ENCODE results near the gene EBLN2. TPM values are rescaled to one million over a fixed set of nuclear protein-coding genes. Genes with fewer than 3 reads are reported as not detected.

EBLN2 gene
- 0.79 and 1.1 TPM in 2 replicates for total RNA-seq (2014; rRNA removed; shearing (Covaris generic); ENCODE audit: low replicate concordance)

- no peaks in the 10 kb centered on the region for H3K9me3 ChIP-seq
- H3K27me3 ChIP-seq = no peaks in the 10 kb centered on the region
- H3K36me3 ChIP-seq = peaks cover 22% of the 10 kb centered on the region
- DNase-seq = no peak
- no peak within 1 kb of the TSS for H3K4me3 ChIP-seq
Observed at GRCh38 chr3:73061416-73061815, at the start of gene EBLN2. Gene EBLN2, plus strand, starts transcription at chr3:73061659. Its CDS starts 423 bp downstream, at chr3:73062082.

DNA sequence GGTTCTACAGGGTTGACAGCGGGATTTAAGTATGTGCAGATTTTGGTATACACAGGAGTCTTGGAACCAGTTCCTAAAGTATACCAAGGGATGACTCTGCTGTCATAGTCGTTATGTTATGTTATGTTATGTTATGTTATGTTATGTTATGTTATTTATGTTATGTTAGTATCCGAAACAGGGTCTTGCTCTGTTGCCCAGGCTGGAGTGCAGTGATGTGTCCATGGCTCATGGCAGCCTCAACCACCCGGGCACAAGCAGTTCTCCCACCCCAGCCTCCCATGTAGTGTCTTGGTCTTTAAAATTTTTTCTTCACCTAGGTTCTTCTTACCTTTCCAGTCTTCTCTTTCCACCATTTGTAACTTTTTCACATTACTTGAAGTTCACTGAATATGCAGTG, 43.2 kb upstream of the EBLN2 start:
- no peaks in the 10 kb centered on the region for H3K36me3 ChIP-seq
- H3K9me3 ChIP-seq = no peaks in the 10 kb centered on the region
- no peaks in the 10 kb centered on the region for H3K27me3 ChIP-seq
- no peak overlapping the region for H3K4me3 ChIP-seq
- DNase-seq = no peak

DNA sequence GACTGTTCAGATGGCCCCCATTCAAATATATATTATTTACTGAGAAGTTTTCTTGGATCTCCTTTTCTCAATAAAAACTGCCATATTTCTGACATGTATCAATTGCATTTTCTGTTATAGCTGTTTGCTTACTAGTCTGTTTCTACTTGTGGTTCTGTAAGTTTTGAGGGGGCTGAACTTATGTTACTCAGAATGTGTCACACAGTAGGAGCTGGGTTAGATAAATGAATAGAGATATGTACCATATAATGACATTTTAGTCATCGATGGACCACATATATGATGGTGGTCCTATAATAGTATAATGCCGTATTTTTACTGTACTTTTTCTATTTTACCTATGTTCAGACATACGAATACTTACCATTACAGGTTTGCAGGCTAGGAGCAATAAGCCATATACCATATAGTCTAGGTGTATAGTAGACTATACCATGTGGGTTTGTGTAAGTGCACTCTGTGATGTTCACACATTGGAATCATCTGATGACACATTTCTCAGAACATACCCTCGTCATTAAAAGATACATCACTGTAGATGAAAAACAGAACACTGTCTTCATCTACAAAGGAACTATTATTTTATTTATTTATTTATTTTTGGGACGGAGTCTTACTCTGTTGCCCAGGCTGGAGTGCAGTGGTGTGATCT, 42.5 kb upstream of the EBLN2 start:
- Histone ChIP-seq H3K36me3 (no peaks in the 10 kb centered on the region), H3K27me3 (no peaks in the 10 kb centered on the region), H3K4me3 (no peak overlapping the region), H3K9me3 (no peaks in the 10 kb centered on the region)
- no peak for DNase-seq

DNA sequence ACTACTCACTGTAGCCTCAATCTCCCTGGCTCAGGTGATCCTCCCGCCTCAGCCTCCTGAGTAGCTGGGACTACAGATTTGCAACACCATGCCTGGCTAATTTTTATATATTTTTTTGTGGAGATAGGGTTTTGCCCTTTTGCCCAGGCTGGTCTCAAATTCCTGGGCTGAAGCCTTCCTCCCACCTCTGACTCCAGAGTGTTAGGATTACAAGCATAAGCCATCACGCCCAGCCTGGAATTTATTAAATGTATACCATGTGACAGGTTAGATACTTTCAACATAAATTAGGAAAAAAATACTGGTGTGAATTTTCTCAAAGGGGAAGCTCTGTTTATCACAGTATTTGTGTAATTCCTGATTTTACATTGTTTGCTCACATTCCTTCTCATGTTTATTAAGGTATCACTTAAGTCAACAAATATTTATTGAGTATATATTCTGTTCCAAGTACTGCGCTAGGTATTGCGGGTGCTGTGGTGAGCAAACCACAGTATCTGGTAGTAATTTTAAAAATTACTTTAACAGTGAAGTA, 40.1 kb upstream of the EBLN2 start:
- DNase-seq = no peak

DNA sequence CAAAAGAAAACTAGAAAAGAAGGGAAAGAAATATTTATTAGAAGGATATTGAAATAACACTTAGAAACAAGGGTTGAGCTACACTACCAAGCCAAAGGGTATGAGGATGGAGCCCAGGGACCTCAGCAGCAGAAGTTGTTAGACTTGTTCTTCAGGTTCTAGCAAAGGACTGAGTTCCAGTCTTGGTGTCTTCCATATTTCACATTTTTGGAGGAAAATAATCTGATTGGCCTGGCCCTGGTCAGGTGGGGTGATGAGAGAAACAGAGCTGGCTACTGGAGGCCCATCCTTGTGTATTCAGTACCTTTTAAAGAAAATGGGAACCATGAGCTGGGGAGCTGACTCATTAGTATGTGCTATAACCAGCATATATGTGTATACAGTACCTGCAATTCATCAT, 36.6 kb upstream of the EBLN2 start:
- no peaks in the 10 kb centered on the region for H3K9me3 ChIP-seq
- H3K27me3 ChIP-seq = no peaks in the 10 kb centered on the region
- no peak overlapping the region for H3K4me3 ChIP-seq
- no peaks in the 10 kb centered on the region; the same call in 1 of the 2 replicates for H3K36me3 ChIP-seq
- no peak for DNase-seq

More for the DNA sequence above, 40.1 kb upstream of the EBLN2 start:
- Histone ChIP-seq H3K9me3 (no peaks in the 10 kb centered on the region), H3K36me3 (no peaks in the 10 kb centered on the region), H3K4me3 (no peak overlapping the region), H3K27me3 (no peaks in the 10 kb centered on the region)

- H3K9me3 ChIP-seq = no peaks in the 10 kb centered on the region
- no peak for DNase-seq
- no peaks in the 10 kb centered on the region for H3K27me3 ChIP-seq
- no peak overlapping the region for H3K4me3 ChIP-seq
- no peaks in the 10 kb centered on the region; the same call in 1 of the 2 replicates for H3K36me3 ChIP-seq
Observed at GRCh38 chr3:73026111-73026759, 35.2 kb upstream of the EBLN2 start.

DNA sequence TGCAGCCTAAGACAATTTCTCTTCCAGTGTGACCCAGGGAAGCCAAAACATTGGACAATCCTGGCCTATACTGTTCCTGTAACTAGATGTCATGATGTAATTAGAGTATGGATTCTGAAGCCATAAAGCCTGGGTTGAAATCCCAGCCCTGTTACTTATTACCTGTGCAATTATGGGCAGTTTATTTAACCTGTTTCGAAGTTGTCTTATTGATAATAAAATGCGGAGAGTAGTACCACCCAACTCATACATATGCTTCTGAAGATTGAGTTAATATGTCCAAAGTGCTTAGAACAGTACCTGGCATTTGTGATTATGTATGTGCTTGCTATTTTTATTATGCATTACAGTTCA, 34.7 kb upstream of the EBLN2 start:
- no peaks in the 10 kb centered on the region for H3K9me3 ChIP-seq
- no peak for DNase-seq
- no peaks in the 10 kb centered on the region for H3K27me3 ChIP-seq
- H3K36me3 ChIP-seq = no peaks in the 10 kb centered on the region; the same call in 1 of the 2 replicates
- no peak overlapping the region for H3K4me3 ChIP-seq

DNA sequence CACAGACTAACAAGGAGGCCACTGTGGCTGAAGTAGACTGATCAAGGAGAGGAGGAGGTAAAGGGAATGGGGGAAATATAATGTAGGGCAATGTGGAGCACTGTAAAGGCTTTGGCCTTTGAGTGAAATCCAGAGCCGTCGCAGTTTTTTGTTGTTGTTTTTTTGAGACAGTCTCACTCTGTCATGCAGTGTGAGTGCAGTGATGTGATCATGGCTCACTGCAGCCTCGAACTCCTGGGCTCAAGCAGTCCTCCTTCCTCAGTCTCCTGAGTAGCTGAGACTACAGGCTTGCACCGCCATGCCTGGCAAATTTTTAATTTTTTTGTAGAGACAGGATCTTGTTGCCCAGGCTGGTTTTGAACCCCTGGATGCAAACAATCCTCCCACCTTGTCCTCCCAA, 32.7 kb upstream of the EBLN2 start:
- H3K27me3 ChIP-seq = no peaks in the 10 kb centered on the region
- H3K36me3 ChIP-seq = no peaks in the 10 kb centered on the region; the same call in 1 of the 2 replicates
- no peaks in the 10 kb centered on the region for H3K9me3 ChIP-seq
- H3K4me3 ChIP-seq = no peak overlapping the region
- no peak for DNase-seq

DNA sequence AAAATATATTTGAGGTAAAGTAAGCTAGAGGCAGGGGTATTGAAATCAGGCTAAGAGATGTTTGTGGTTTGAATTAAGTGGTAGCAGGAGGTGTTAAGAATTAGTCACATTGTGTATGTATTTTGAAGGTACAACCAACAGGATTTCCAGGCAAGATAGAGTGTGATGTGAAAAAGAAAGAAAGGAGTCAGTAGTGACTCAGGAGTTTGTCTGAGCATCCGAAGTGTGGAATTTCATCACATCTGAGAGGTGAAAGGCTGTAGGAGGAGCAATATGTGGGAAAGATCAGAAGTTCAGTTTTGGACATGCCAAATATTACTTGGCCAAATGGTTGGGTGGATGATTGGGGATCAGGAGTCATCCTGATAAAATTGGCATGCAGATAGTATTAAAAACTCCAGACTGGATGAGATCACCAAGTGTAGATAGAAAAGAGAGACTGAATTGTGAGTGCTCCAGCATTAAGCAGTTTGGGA, 32.1 kb upstream of the EBLN2 start:
- H3K4me3 ChIP-seq = no peak overlapping the region

DNA sequence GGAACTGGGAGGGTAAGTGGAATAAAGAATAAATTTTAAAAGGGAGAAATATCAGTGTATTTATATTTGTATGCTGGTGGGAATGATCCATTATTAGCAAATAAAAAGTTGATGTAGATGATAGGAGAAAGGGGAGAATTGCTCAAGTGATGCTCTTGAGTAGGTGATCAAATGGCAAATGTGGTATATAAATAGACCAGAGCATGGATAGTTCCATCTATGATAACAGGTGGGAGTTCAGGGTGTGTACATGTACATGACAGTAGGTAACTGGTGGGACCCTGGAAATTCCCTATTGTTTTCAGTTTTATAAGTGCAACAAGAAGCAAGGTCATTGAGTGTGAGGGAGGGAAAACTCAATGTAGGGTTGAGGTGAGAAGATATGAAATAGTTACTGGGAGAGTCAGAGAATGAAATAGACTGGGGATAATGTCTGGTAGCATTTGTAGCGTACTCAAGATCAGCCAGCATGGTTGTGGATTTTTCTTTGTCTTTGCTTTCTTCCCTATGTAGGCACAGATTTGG, 31.3 kb upstream of the EBLN2 start:
- no peak for DNase-seq
- no peak overlapping the region for H3K4me3 ChIP-seq
- no peaks in the 10 kb centered on the region for H3K27me3 ChIP-seq
- no peaks in the 10 kb centered on the region for H3K9me3 ChIP-seq
- H3K36me3 ChIP-seq = peaks cover 2% of the 10 kb centered on the region

More for the DNA sequence above, 32.1 kb upstream of the EBLN2 start:
- DNase-seq = peak; percentile 45
- H3K27me3 ChIP-seq = no peaks in the 10 kb centered on the region
- H3K36me3 ChIP-seq = no peaks in the 10 kb centered on the region; the same call in 1 of the 2 replicates
- no peaks in the 10 kb centered on the region for H3K9me3 ChIP-seq

- H3K36me3 ChIP-seq = peaks cover 3% of the 10 kb centered on the region
- H3K9me3 ChIP-seq = no peaks in the 10 kb centered on the region
- no peak for DNase-seq
- H3K4me3 ChIP-seq = no peak overlapping the region
- no peaks in the 10 kb centered on the region for H3K27me3 ChIP-seq
Observed at GRCh38 chr3:73031573-73032103, 29.8 kb upstream of the EBLN2 start.

GRCh38 chr3:73036694-73037591, 24.5 kb upstream of the EBLN2 start:
- H3K27me3 ChIP-seq = no peaks in the 10 kb centered on the region
- no peak overlapping the region for H3K4me3 ChIP-seq
- no peak for DNase-seq
- peaks cover 4% of the 10 kb centered on the region; the same call in 1 of the 2 replicates for H3K36me3 ChIP-seq
- no peaks in the 10 kb centered on the region for H3K9me3 ChIP-seq

DNA sequence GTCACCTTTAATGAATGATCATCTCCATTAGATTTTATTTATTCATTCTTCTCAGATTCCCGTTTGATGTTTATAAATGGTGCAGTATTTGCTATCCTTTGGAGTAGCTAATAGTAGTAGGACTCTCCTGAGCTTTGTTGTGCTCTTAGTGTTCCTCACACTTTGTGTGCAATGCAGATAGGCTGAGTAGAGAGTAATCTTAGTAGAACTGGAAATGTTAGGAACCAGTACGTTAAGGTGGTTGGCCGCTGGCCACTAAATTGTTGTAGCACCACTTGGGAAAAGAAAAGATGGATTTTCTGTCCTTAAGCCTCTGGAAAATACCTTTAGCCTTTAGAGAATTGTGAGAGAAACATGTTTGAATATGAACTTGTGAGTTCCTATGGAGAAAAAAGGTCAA, 19.9 kb upstream of the EBLN2 start:
- no peak for DNase-seq
- H3K4me3 ChIP-seq = no peak overlapping the region

GRCh38 chr3:73043414-73043813, 18.0 kb upstream of the EBLN2 start:
- no peak for DNase-seq
- H3K36me3 ChIP-seq = peaks cover 2% of the 10 kb centered on the region; the same call in 1 of the 2 replicates
- no peaks in the 10 kb centered on the region for H3K27me3 ChIP-seq
- no peak overlapping the region for H3K4me3 ChIP-seq
- H3K9me3 ChIP-seq = no peaks in the 10 kb centered on the region

More for the DNA sequence above, 19.9 kb upstream of the EBLN2 start:
- H3K36me3 ChIP-seq = peaks cover 2% of the 10 kb centered on the region; the same call in 1 of the 2 replicates
- no peaks in the 10 kb centered on the region for H3K27me3 ChIP-seq
- no peaks in the 10 kb centered on the region for H3K9me3 ChIP-seq

DNA sequence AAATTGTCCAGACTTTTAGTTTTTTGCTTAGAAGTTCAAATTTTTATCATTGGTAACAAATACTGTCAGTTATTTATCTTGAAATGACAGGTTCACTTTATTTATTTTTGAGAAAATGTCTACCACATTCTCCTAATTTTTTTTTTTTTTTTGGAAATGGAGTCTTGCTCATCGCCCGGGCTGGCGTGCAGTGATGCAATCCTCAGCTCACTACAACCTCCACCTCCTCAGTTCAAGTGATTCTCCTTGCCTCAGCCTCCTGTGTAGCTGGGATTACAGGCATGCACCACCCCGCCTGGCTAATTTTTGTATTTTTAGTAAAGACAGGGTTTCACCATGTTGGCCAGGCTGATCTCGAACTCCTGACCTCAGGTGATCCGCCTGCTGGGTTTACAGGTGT, 16.1 kb upstream of the EBLN2 start:
- H3K36me3 ChIP-seq = no peaks in the 10 kb centered on the region; the same call in 1 of the 2 replicates
- no peaks in the 10 kb centered on the region for H3K27me3 ChIP-seq
- DNase-seq = no peak
- no peaks in the 10 kb centered on the region for H3K9me3 ChIP-seq
- H3K4me3 ChIP-seq = no peak overlapping the region

GRCh38 chr3:73046195-73046594, 15.3 kb upstream of the EBLN2 start:
- Histone ChIP-seq H3K27me3 (no peaks in the 10 kb centered on the region), H3K36me3 (no peaks in the 10 kb centered on the region; the same call in 1 of the 2 replicates), H3K4me3 (no peak overlapping the region), H3K9me3 (no peaks in the 10 kb centered on the region)
- no peak for DNase-seq
